Keratinocyte (primary cell): Measurements from ENCODE around the gene GRAP. TPM values are rescaled to one million over a fixed set of nuclear protein-coding genes. Genes with fewer than 3 reads are reported as not detected.

Source experiments
- DNase-seq: peaks from one replicate; pipeline ENCODE4 v3.0.0-alpha.2; 2011; ENCODE audit warnings: low read depth, missing footprints, low spot score
- FAIRE-seq: peaks from 2 replicates; lab custom pipeline; 2011; peaks lifted over from hg19 to GRCh38; lab: Jason Lieb, UNC
- H2AFZ ChIP-seq: 2 replicates; pipeline ENCODE4 v1.6.0; 2012; ENCODE audit warnings: low read length, control low read depth, inconsistent platforms; ENCODE audit not compliant: control insufficient read depth
- H3K27ac ChIP-seq: 2 replicates; pipeline ENCODE4 v1.5.1; 2011; ENCODE audit warnings: low read length; ENCODE audit not compliant: control insufficient read depth, insufficient read depth
- H3K27me3 ChIP-seq: 3 replicates; pipeline ENCODE4 v1.6.0; 2011; ENCODE audit warnings: low read length; ENCODE audit not compliant: control insufficient read depth, insufficient read depth; ENCODE audit errors: extremely low read depth
- H3K36me3 ChIP-seq, 2 experiments: 2 replicates in 1 of 2; 3 replicates in 1 of 2; pipeline ENCODE4 v1.5.1; 2011; ENCODE audit warnings: low read length in 2 of 2, mild to moderate bottlenecking in 1 of 2; ENCODE audit not compliant: control insufficient read depth in 2 of 2, insufficient read depth in 2 of 2; ENCODE audit errors: extremely low read depth in 1 of 2
- H3K4me1 ChIP-seq: 3 replicates; pipeline ENCODE4 v1.5.1; 2011; ENCODE audit warnings: low read length; ENCODE audit not compliant: control insufficient read depth, insufficient read depth; ENCODE audit errors: extremely low read depth
- H3K4me2 ChIP-seq: 3 replicates; pipeline ENCODE4 v1.6.0; 2011; ENCODE audit warnings: low read depth, low read length; ENCODE audit not compliant: control insufficient read depth, insufficient read depth; ENCODE audit errors: extremely low read depth
- H3K4me3 ChIP-seq, 3 experiments: fragments of 200-600 bp in 1 of 3; sonication (generic) in 1 of 3; 2 replicates in 2 of 3; 3 replicates in 1 of 3; pipeline ENCODE4 v1.5.1; 2011 to 2016; ENCODE audit warnings: low read length in 3 of 3, mild to moderate bottlenecking in 3 of 3, control low read depth in 2 of 3, inconsistent platforms in 1 of 3, low read depth in 1 of 3, mixed read lengths in 1 of 3, mixed run types in 1 of 3, moderate library complexity in 1 of 3; ENCODE audit not compliant: control insufficient read depth in 2 of 3, insufficient read depth in 2 of 3; ENCODE audit errors: extremely low read depth in 1 of 3
- H3K79me2 ChIP-seq: 2 replicates; pipeline ENCODE4 v1.6.0; 2012; ENCODE audit warnings: low read length; ENCODE audit not compliant: control insufficient read depth, insufficient read depth
- H3K9ac ChIP-seq: 3 replicates; pipeline ENCODE4 v1.6.0; 2011; ENCODE audit warnings: low read length; ENCODE audit not compliant: control insufficient read depth, insufficient read depth; ENCODE audit errors: extremely low read depth
- H3K9me1 ChIP-seq: 3 replicates; pipeline ENCODE4 v1.6.0; 2011; ENCODE audit warnings: low read length; ENCODE audit not compliant: control insufficient read depth, insufficient read depth; ENCODE audit errors: extremely low read depth
- H3K9me3 ChIP-seq: 2 replicates; pipeline ENCODE4 v1.5.1; 2012; ENCODE audit warnings: low read depth, low read length; ENCODE audit not compliant: control insufficient read depth
- H4K20me1 ChIP-seq: 3 replicates; pipeline ENCODE4 v1.6.0; 2011; ENCODE audit warnings: low read length; ENCODE audit not compliant: control insufficient read depth, insufficient read depth; ENCODE audit errors: extremely low read depth
- EZH2 ChIP-seq: IDR thresholded peaks from one replicate; pipeline ENCODE4 v1.6.1; 2012; ENCODE audit warnings: inconsistent platforms, mild to moderate bottlenecking, low read length, moderate library complexity
- dilution Hi-C: fragments of 300-500 bp; cut with MboI; formaldehyde crosslinking; loops from one replicate; pipeline ENCODE4 v1.7.0; 2020; ENCODE audit warnings: low sequenced_read_pairs; ENCODE audit not compliant: extremely low pct_ligation_motif_present
- polyA plus RNA-seq, 5 experiments: library from polyadenylated mRNA; depleted of rRNA in 3 of 5; stranded (reverse) in 3 of 5; stranded (forward) in 1 of 5; unstranded in 1 of 5; fragments of >200 nt; gene quantifications; 1 replicate in 1 of 5; 2 replicates in 3 of 5; 3 replicates in 1 of 5; pipeline versions ENCODE4 v1.2.1 to v1.2.3, GENCODE V29; 2011 to 2012; ENCODE audit warnings: missing spikeins in 2 of 5, low read depth in 1 of 5, low replicate concordance in 1 of 5
- TF ChIP-seq, protein P1 (sequence below), 3 experiments: IDR thresholded peaks in 1 of 3; conservative IDR thresholded peaks in 1 of 3; optimal IDR thresholded peaks in 1 of 3; 2 replicates in 2 of 3; 3 replicates in 1 of 3; pipeline versions ENCODE3 to v1.5.1; 2011; ENCODE audit warnings: low read length in 3 of 3, mild to moderate bottlenecking in 3 of 3, moderate library complexity in 2 of 3, control low read depth in 1 of 3, inconsistent platforms in 1 of 3; ENCODE audit not compliant: insufficient read depth in 2 of 3; ENCODE audit errors: extremely low read depth in 1 of 3

GRAP gene
- polyA plus RNA-seq, 1 donor (not counting 4 experiments of a cell fraction or from before 2014, with no cell fraction given) = 0.03 TPM

DNA sequence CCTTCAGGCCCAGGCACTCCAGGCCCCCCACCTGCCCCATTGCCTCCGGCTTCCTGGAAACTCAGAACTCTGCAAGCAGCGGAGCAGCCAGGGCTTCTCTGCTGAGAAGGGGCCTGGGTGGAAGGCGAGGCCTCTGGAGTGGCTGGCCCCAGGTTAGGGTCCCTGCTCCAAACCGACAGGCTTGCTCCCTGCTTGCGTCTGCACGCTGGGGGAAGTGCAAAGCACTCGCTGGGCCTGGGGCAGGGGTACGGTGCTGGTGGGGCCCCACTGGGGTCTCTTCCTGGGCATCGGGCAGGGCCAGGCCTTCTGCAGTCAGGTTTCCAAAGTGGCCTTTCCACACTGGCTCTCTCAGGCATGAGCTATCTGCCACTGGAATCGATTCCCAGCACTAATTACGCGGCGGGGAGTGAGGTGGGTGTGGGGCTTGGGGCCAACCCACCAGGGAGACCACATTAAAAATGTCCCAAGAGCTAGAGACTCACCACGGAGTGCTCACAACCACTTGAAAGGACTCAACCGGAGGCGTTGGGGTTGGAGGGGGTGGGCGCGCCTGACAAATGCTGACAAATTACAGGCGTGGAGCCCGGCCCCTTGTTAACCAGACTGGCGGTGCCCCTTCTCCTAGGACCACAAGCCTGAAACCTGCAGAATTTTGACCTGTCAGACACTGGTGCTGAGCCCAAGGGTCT, 60.1 kb downstream of the GRAP start:
- peaks cover 41% of the 10 kb centered on the region for H3K4me1 ChIP-seq

DNA sequence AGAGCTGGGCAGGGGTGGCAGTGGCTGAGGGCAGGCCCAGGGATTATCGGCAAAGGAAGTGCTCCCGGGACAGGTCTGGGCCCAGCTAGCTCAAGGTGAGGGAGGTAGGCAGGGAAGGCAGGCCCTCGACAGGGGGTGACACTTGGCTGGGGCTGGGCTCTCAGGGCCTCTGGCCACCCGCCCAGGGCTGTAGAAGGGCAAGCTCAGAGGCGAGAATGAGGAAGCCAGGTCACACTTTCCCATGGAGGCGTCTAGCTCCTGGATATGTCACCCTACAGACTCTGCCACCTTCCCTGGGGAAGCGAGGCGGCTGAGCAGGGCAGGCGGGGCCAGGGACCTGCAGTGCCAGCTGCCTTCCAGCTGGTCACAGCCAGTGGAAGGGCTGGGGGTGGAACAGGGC, 61.3 kb downstream of the GRAP start:
- H3K36me3 ChIP-seq = peaks cover 50 to 65% of the 10 kb centered on the region in 2 experiments
- DNase-seq (no peak), FAIRE-seq (no peak)
- peaks cover 33% of the 10 kb centered on the region for H3K4me1 ChIP-seq
- H3K9ac ChIP-seq = no peak overlapping the region
- H3K9me1 ChIP-seq = peaks cover 6% of the 10 kb centered on the region
- peaks cover 23% of the 10 kb centered on the region for H4K20me1 ChIP-seq
- H3K9me3 ChIP-seq = no peaks in the 10 kb centered on the region
- TF ChIP-seq, protein P1, sequence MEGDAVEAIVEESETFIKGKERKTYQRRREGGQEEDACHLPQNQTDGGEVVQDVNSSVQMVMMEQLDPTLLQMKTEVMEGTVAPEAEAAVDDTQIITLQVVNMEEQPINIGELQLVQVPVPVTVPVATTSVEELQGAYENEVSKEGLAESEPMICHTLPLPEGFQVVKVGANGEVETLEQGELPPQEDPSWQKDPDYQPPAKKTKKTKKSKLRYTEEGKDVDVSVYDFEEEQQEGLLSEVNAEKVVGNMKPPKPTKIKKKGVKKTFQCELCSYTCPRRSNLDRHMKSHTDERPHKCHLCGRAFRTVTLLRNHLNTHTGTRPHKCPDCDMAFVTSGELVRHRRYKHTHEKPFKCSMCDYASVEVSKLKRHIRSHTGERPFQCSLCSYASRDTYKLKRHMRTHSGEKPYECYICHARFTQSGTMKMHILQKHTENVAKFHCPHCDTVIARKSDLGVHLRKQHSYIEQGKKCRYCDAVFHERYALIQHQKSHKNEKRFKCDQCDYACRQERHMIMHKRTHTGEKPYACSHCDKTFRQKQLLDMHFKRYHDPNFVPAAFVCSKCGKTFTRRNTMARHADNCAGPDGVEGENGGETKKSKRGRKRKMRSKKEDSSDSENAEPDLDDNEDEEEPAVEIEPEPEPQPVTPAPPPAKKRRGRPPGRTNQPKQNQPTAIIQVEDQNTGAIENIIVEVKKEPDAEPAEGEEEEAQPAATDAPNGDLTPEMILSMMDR (optimal IDR thresholded peaks at IDR 0.05 in 1 of 3, IDR thresholded peaks at IDR 0.05 in 1 of 3, conservative IDR thresholded peaks at IDR 0.05 in 1 of 3; ENCODE audit: extremely low read depth in 1 of 3, insufficient read depth in 2 of 3, low read length in 3 of 3) = no peak
- dilution Hi-C loops = no loop called here
- H3K4me2 ChIP-seq = no peak overlapping the region
- no peak overlapping the region for H3K27ac ChIP-seq
- H3K4me3 ChIP-seq = no peak overlapping the region
- H2AFZ ChIP-seq = no peak overlapping the region
- H3K27me3 ChIP-seq = no peaks in the 10 kb centered on the region
- H3K79me2 ChIP-seq = peaks cover 37% of the 10 kb centered on the region

More for the DNA sequence above, 60.1 kb downstream of the GRAP start:
- no peaks in the 10 kb centered on the region for H3K27me3 ChIP-seq
- FAIRE-seq (no peak), DNase-seq (no peak)
- peaks cover 49% of the 10 kb centered on the region for H3K79me2 ChIP-seq
- no peak overlapping the region for H3K27ac ChIP-seq
- no peak overlapping the region for H3K4me2 ChIP-seq
- H3K9me3 ChIP-seq = no peaks in the 10 kb centered on the region
- H3K4me3 ChIP-seq = no peak overlapping the region
- peaks cover 26% of the 10 kb centered on the region for H4K20me1 ChIP-seq
- peaks cover 10% of the 10 kb centered on the region for H3K9me1 ChIP-seq
- no peak overlapping the region for H2AFZ ChIP-seq
- dilution Hi-C loops = no loop called here
- peaks cover 49 to 63% of the 10 kb centered on the region in 2 experiments for H3K36me3 ChIP-seq
- no peak overlapping the region for H3K9ac ChIP-seq
- no peak for TF ChIP-seq EZH2
- TF ChIP-seq, protein P1 (optimal IDR thresholded peaks at IDR 0.05 in 1 of 3, IDR thresholded peaks at IDR 0.05 in 1 of 3, conservative IDR thresholded peaks at IDR 0.05 in 1 of 3; ENCODE audit: extremely low read depth in 1 of 3, insufficient read depth in 2 of 3, low read length in 3 of 3) = no peak
